ENCODE measurements around the gene LSM14A. TPM values are rescaled to one million over a fixed set of nuclear protein-coding genes. Genes with fewer than 3 reads are reported as not detected.

The LSM14A gene
- total and polyA plus RNA-seq, 9 of the 15 experiments (the other 6 are each of a cell fraction or from before 2014, with no cell fraction given): 19.5 to 150 (median 95.1) TPM

DNA sequence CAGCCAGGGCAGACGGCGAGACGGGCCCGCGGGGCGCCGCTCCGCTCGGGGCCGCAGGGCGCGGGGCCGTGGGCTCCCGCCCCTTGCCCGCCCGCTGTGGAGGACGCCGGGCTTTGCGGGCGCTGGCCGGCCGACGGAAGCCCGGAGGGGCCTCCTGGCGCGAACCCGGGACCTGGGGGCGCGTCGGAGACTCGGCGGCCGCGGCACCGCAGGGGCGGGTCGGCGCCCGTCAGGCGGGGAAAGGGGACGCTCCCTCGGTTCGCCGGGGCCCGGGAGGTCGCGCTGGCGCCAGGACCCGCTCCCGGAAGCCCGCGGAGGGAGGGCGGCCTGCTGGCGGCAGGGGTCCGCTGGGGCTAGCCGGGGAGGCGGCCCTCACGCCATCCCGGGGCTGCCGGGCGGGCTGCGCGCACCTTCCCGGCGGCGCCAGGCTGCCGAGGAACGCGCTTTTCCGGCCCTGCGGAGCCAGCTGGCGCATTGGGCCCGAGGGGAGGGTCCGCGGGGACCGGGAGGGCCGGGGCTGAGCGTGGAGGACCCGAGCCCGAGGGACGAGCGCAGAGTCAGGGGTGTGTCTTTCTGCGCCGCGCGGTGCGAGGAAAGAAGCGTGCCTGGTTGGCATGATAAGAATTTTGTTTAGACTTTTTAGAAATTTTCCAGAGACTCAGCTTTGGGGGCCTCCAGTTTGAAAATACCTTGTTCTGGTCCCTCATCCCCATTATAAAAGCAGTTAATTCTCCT, 82.6 kb downstream of the LSM14A start (continued):
- no peak for TF ChIP-seq ZNF121 (CRISPR knock-in tag; conservative IDR thresholded peaks at IDR 0.05)
- TF ChIP-seq ZNF124 (CRISPR knock-in tag; IDR thresholded peaks at IDR 0.05): no peak
- peak; percentile 9 to 49 for TF ChIP-seq E2F6 (IDR thresholded peaks at IDR 0.05; ENCODE audit: borderline replicate concordance in 1 of 2, extremely low read depth in 1 of 2, insufficient read depth in 1 of 2, insufficient read length in 1 of 2, low read depth in 1 of 2, low read length in 1 of 2, poor library complexity in 1 of 2, severe bottlenecking in 1 of 2)
- TF ChIP-seq ASH1L (IDR thresholded peaks at IDR 0.05; ENCODE audit: borderline replicate concordance, low read depth, partially characterized antibody): no peak
- TF ChIP-seq THAP12 (CRISPR knock-in tag; IDR thresholded peaks at IDR 0.05): peak; percentile 77; the same call in 1 of the 2 replicates
- no peak for TF ChIP-seq POLR3G (IDR thresholded peaks at IDR 0.05; ENCODE audit: extremely low read depth, insufficient read length, insufficient replicate concordance)
- TF ChIP-seq CBFB (CRISPR knock-in tag; IDR thresholded peaks at IDR 0.05): no peak
- no peak for TF ChIP-seq IFI16 (CRISPR knock-in tag; IDR thresholded peaks at IDR 0.05)
- no peak for TF ChIP-seq BDP1 (IDR thresholded peaks at IDR 0.05; ENCODE audit: insufficient read depth, insufficient read length)
- peak; percentile 59; the same call in 1 of the 2 replicates for TF ChIP-seq ZBTB17 (CRISPR knock-in tag; IDR thresholded peaks at IDR 0.05)
- TF ChIP-seq HMG20A (CRISPR knock-in tag; conservative IDR thresholded peaks at IDR 0.05): no peak
- no peak for TF ChIP-seq PHF21A (IDR thresholded peaks at IDR 0.05; ENCODE audit: borderline replicate concordance, low read depth)
- no peak for TF ChIP-seq ZNF586 (CRISPR knock-in tag; conservative IDR thresholded peaks at IDR 0.05)
- TF ChIP-seq, protein P1, sequence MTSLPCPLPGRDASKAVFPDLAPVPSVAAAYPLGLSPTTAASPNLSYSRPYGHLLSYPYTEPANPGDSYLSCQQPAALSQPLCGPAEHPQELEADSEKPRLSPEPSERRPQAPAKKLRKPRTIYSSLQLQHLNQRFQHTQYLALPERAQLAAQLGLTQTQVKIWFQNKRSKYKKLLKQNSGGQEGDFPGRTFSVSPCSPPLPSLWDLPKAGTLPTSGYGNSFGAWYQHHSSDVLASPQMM (CRISPR knock-in tag; IDR thresholded peaks at IDR 0.05): no peak
- TF ChIP-seq ZBTB2 (IDR thresholded peaks at IDR 0.05): no peak
- no peak for TF ChIP-seq DMBX1 (CRISPR knock-in tag; IDR thresholded peaks at IDR 0.05; ENCODE audit: borderline replicate concordance)
- peak; percentile 17; the same call in 1 of the 2 replicates for TF ChIP-seq TFAP4 (CRISPR knock-in tag; IDR thresholded peaks at IDR 0.05; ENCODE audit: borderline replicate concordance)
- TF ChIP-seq TGIF2 (CRISPR knock-in tag; IDR thresholded peaks at IDR 0.05): no peak
- TF ChIP-seq, protein P2, sequence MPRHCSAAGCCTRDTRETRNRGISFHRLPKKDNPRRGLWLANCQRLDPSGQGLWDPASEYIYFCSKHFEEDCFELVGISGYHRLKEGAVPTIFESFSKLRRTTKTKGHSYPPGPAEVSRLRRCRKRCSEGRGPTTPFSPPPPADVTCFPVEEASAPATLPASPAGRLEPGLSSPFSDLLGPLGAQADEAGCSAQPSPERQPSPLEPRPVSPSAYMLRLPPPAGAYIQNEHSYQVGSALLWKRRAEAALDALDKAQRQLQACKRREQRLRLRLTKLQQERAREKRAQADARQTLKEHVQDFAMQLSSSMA (CRISPR knock-in tag; IDR thresholded peaks at IDR 0.05): no peak
- no peak for TF ChIP-seq SRSF1 (IDR thresholded peaks at IDR 0.05; ENCODE audit: low read depth, low read length)
- TF ChIP-seq SRSF9 (IDR thresholded peaks at IDR 0.05; ENCODE audit: borderline replicate concordance, low read depth, low read length): no peak

All from K562 (cell line).